SK-N-SH treated with all-trans-retinoic acid at 6 μM for 48 hours (cell line): ENCODE measurements around the gene PPP1CA.

Experiments used
- ATAC-seq: fragments of 200-7000 bp; cut with Tn5 transposase; 3 replicates; pipeline ENCODE4 v1.9.1; 2020; ENCODE audit warnings: mild to moderate bottlenecking, moderate library complexity
- ARNTL ChIP-seq: fragments of 450-650 bp; formaldehyde crosslinking; IDR thresholded peaks from 2 replicates; pipeline ENCODE4 v1.5.0; 2020; ENCODE audit warnings: low read depth, mild to moderate bottlenecking, moderate library complexity, borderline replicate concordance
- CSDC2 ChIP-seq: fragments of 250-450 bp; sonication (Bioruptor Pico); IDR thresholded peaks from 2 replicates; pipeline ENCODE4 v1.5.0; 2020; ENCODE audit warnings: mild to moderate bottlenecking, moderate library complexity
- ESRRG ChIP-seq: fragments of 250-450 bp; sonication (Bioruptor Pico); IDR thresholded peaks from 2 replicates; pipeline ENCODE4 v1.6.1; 2021; ENCODE audit warnings: mild to moderate bottlenecking
- GLIS3 ChIP-seq: fragments of 250-450 bp; sonication (Bioruptor Pico); IDR thresholded peaks from 2 replicates; pipeline ENCODE4 v1.5.0; 2020; ENCODE audit warnings: mild to moderate bottlenecking, moderate library complexity
- OSR1 ChIP-seq: fragments of 250-450 bp; sonication (Bioruptor Pico); IDR thresholded peaks from 2 replicates; pipeline ENCODE4 v1.8.0; 2022; ENCODE audit warnings: moderate library complexity, mild to moderate bottlenecking, inconsistent platforms
- PPARA ChIP-seq: fragments of 250-450 bp; sonication (Bioruptor Pico); IDR thresholded peaks from 2 replicates; pipeline ENCODE4 v1.5.0; 2020; ENCODE audit warnings: mild to moderate bottlenecking, borderline replicate concordance
- RARB ChIP-seq: fragments of 250-450 bp; sonication (Bioruptor Pico); IDR thresholded peaks from 2 replicates; pipeline ENCODE4 v1.8.0; 2021; ENCODE audit warnings: mild to moderate bottlenecking, moderate library complexity
- SNAI2 ChIP-seq: fragments of 250-450 bp; sonication (Bioruptor Pico); IDR thresholded peaks from 2 replicates; pipeline ENCODE4 v1.5.0; 2020; ENCODE audit warnings: mild to moderate bottlenecking, moderate library complexity
- TCF4 ChIP-seq: fragments of 250-450 bp; sonication (Bioruptor Pico); IDR thresholded peaks from 2 replicates; pipeline ENCODE4 v1.8.0; 2021; ENCODE audit warnings: mild to moderate bottlenecking, moderate library complexity, borderline replicate concordance
- TOX ChIP-seq: fragments of 250-450 bp; sonication (Bioruptor Pico); IDR thresholded peaks from 2 replicates; pipeline ENCODE4 v1.8.0; 2021; ENCODE audit warnings: mild to moderate bottlenecking, moderate library complexity, borderline replicate concordance
- ZC3H10 ChIP-seq: fragments of 250-450 bp; sonication (Bioruptor Pico); IDR thresholded peaks from 2 replicates; pipeline ENCODE4 v1.5.1; 2021; ENCODE audit warnings: mild to moderate bottlenecking, moderate library complexity
- ZFP3 ChIP-seq: fragments of 250-450 bp; sonication (Bioruptor Pico); IDR thresholded peaks from 2 replicates; pipeline ENCODE4 v1.5.0; 2020; ENCODE audit warnings: mild to moderate bottlenecking, moderate library complexity
- ZFP30 ChIP-seq: fragments of 450-650 bp; formaldehyde crosslinking; IDR thresholded peaks from 2 replicates; pipeline ENCODE4 v1.5.0; 2022; ENCODE audit warnings: mild to moderate bottlenecking, moderate library complexity
- ZNF565 ChIP-seq: fragments of 450-650 bp; formaldehyde crosslinking; conservative IDR thresholded peaks from 2 replicates; pipeline ENCODE4 v1.5.0; 2020; ENCODE audit warnings: low read depth, mild to moderate bottlenecking, moderate library complexity
- ZNF70 ChIP-seq: fragments of 450-650 bp; formaldehyde crosslinking; IDR thresholded peaks from 2 replicates; pipeline ENCODE4 v1.5.0; 2020; ENCODE audit warnings: mild to moderate bottlenecking, moderate library complexity
- ZNF8 ChIP-seq: fragments of 450-650 bp; formaldehyde crosslinking; IDR thresholded peaks from 2 replicates; pipeline ENCODE4 v1.5.0; 2020; ENCODE audit warnings: mild to moderate bottlenecking, moderate library complexity
- TF ChIP-seq, protein P1 (sequence below): fragments of 250-450 bp; sonication (Bioruptor Pico); IDR thresholded peaks from 2 replicates; pipeline ENCODE4 v1.8.0; 2021; ENCODE audit warnings: low read depth, mild to moderate bottlenecking, moderate library complexity, borderline replicate concordance
- TF ChIP-seq, protein P2 (sequence below): fragments of 250-450 bp; sonication (Bioruptor Pico); IDR thresholded peaks from 2 replicates; pipeline ENCODE4 v1.8.0; 2020; ENCODE audit warnings: mild to moderate bottlenecking, moderate library complexity, borderline replicate concordance
- TF ChIP-seq, protein P3 (sequence below): fragments of 250-450 bp; sonication (Bioruptor Pico); IDR thresholded peaks from 2 replicates; pipeline ENCODE4 v1.5.1; 2020; ENCODE audit warnings: low read depth, mild to moderate bottlenecking, moderate library complexity
- TF ChIP-seq, protein P4 (sequence below): fragments of 250-450 bp; sonication (Bioruptor Pico); IDR thresholded peaks from 2 replicates; pipeline ENCODE4 v1.5.0; 2020; ENCODE audit warnings: mild to moderate bottlenecking, moderate library complexity

The PPP1CA gene

DNA sequence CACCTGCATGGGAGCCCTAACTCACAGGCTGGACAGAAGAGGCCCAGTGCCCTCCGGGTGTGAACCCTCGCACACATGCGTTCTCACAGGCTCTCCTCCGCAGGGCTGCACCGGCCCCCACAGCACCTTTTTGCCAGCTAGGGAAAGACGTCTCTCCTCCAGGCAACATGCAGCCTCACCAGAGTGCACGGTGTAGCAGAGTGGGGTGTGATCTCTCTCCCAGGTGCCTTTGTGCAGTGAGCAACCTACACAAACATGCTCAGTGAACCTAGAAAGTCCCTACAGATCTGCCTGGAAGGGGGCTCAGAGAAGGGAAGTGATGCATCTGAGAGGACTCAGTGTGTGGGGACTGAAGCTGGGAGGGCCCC lies 10.1 kb upstream of the PPP1CA start:
- TF ChIP-seq ARNTL (CRISPR knock-in tag), result no peak
- TF ChIP-seq GLIS3, result no peak
- TF ChIP-seq, protein P1, sequence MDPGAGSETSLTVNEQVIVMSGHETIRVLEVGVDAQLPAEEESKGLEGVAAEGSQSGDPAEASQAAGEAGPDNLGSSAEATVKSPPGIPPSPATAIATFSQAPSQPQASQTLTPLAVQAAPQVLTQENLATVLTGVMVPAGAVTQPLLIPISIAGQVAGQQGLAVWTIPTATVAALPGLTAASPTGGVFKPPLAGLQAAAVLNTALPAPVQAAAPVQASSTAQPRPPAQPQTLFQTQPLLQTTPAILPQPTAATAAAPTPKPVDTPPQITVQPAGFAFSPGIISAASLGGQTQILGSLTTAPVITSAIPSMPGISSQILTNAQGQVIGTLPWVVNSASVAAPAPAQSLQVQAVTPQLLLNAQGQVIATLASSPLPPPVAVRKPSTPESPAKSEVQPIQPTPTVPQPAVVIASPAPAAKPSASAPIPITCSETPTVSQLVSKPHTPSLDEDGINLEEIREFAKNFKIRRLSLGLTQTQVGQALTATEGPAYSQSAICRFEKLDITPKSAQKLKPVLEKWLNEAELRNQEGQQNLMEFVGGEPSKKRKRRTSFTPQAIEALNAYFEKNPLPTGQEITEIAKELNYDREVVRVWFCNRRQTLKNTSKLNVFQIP (CRISPR knock-in tag), result no peak
- no peak for TF ChIP-seq ESRRG (CRISPR knock-in tag)
- no peak for TF ChIP-seq RARB (CRISPR knock-in tag)
- TF ChIP-seq, protein P2, sequence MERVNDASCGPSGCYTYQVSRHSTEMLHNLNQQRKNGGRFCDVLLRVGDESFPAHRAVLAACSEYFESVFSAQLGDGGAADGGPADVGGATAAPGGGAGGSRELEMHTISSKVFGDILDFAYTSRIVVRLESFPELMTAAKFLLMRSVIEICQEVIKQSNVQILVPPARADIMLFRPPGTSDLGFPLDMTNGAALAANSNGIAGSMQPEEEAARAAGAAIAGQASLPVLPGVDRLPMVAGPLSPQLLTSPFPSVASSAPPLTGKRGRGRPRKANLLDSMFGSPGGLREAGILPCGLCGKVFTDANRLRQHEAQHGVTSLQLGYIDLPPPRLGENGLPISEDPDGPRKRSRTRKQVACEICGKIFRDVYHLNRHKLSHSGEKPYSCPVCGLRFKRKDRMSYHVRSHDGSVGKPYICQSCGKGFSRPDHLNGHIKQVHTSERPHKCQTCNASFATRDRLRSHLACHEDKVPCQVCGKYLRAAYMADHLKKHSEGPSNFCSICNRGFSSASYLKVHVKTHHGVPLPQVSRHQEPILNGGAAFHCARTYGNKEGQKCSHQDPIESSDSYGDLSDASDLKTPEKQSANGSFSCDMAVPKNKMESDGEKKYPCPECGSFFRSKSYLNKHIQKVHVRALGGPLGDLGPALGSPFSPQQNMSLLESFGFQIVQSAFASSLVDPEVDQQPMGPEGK (CRISPR knock-in tag), result no peak
- TF ChIP-seq PPARA (CRISPR knock-in tag), result no peak
- TF ChIP-seq ZFP3 (CRISPR knock-in tag), result no peak
- no peak for TF ChIP-seq CSDC2 (CRISPR knock-in tag)
- TF ChIP-seq TCF4, result no peak
- no peak for TF ChIP-seq SNAI2 (CRISPR knock-in tag)
- TF ChIP-seq TOX (CRISPR knock-in tag), result no peak
- no peak for TF ChIP-seq ZFP30 (CRISPR knock-in tag)
- TF ChIP-seq ZNF8 (CRISPR knock-in tag), result no peak
- TF ChIP-seq, protein P3, sequence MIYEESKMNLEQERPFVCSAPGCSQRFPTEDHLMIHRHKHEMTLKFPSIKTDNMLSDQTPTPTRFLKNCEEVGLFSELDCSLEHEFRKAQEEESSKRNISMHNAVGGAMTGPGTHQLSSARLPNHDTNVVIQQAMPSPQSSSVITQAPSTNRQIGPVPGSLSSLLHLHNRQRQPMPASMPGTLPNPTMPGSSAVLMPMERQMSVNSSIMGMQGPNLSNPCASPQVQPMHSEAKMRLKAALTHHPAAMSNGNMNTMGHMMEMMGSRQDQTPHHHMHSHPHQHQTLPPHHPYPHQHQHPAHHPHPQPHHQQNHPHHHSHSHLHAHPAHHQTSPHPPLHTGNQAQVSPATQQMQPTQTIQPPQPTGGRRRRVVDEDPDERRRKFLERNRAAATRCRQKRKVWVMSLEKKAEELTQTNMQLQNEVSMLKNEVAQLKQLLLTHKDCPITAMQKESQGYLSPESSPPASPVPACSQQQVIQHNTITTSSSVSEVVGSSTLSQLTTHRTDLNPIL (CRISPR knock-in tag), result no peak
- no peak for TF ChIP-seq ZNF70 (CRISPR knock-in tag)
- TF ChIP-seq ZNF565, result no peak
- ATAC-seq, result no peak

DNA sequence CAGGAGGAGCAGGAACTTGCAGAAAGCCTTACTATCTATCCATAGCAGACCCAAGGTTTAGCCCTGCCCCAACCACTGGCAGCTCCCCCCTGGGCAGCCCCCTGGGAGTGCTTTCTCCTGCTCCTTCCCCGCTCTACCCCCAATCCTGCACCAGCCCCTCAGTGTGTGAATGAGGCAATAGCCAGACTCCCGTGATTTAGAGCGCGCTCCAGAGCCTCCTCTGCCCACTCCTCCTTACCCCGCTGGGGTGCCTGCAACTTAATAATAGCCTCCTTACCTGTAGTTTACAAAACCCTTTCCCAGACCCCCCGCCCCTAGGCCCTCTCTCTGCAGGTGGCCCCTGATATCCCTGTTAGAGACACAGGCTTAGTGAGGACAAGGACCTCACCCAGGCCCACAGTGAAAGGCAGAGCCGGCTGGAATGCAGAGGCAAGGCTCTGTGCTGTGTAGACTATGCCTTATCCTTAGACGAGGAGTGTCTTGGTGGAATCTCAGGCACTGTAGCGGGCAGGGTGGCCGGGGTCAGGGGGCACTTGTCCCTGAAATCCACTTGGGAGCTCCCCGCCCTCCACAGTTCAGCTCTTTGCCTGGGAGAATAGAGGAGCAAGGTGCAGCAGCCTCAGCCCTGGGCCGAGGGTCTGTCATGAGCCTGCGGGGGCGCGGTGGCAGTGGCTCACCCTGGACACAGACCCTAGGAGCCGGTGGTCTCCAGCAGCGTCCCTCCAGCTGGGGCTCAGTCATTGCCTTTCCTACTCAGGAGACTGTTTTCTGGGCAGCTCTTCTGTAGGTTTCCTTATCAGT lies 9.5 kb upstream of the PPP1CA start:
- ATAC-seq, result no peak
- TF ChIP-seq PPARA (CRISPR knock-in tag) (no peak), GLIS3 (no peak), ZNF8 (CRISPR knock-in tag) (no peak), ZNF565 (no peak), OSR1 (CRISPR knock-in tag) (no peak), ZNF70 (CRISPR knock-in tag) (no peak), ESRRG (CRISPR knock-in tag) (no peak), ZFP30 (CRISPR knock-in tag) (no peak)
- TF ChIP-seq, protein P4, sequence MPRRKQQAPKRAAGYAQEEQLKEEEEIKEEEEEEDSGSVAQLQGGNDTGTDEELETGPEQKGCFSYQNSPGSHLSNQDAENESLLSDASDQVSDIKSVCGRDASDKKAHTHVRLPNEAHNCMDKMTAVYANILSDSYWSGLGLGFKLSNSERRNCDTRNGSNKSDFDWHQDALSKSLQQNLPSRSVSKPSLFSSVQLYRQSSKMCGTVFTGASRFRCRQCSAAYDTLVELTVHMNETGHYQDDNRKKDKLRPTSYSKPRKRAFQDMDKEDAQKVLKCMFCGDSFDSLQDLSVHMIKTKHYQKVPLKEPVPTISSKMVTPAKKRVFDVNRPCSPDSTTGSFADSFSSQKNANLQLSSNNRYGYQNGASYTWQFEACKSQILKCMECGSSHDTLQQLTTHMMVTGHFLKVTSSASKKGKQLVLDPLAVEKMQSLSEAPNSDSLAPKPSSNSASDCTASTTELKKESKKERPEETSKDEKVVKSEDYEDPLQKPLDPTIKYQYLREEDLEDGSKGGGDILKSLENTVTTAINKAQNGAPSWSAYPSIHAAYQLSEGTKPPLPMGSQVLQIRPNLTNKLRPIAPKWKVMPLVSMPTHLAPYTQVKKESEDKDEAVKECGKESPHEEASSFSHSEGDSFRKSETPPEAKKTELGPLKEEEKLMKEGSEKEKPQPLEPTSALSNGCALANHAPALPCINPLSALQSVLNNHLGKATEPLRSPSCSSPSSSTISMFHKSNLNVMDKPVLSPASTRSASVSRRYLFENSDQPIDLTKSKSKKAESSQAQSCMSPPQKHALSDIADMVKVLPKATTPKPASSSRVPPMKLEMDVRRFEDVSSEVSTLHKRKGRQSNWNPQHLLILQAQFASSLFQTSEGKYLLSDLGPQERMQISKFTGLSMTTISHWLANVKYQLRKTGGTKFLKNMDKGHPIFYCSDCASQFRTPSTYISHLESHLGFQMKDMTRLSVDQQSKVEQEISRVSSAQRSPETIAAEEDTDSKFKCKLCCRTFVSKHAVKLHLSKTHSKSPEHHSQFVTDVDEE (CRISPR knock-in tag), result no peak

DNA sequence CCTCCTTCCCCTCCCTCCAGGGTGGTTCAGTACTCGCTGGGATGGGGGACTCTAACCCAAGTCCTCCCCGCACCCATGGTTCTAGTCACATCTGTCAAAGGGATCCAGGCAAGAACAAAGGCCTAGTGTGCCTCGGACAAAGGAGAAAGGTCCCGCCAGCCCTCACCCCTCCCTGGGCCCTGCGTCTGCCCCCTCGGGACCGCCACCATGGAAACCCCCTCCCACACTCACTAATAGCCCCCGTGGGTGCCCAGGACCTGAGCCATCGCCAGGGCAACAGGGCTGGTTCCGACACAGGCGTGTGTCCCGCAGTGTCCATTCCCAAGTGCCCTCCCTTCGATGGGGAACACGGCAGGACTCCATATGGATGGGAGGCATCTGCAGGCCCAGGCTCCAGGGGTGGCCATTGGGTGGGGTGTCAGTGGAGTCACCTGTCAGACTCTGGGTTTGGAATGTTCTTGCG lies 8.7 kb upstream of the PPP1CA start:
- ATAC-seq, result no peak
- TF ChIP-seq PPARA (CRISPR knock-in tag), result no peak
- TF ChIP-seq, protein P4 (CRISPR knock-in tag), result no peak
- TF ChIP-seq, protein P1 (CRISPR knock-in tag), result no peak
- no peak for TF ChIP-seq TOX (CRISPR knock-in tag)
- TF ChIP-seq, protein P3 (CRISPR knock-in tag), result no peak
- TF ChIP-seq ZFP3 (CRISPR knock-in tag), result no peak
- no peak for TF ChIP-seq GLIS3
- TF ChIP-seq ZFP30 (CRISPR knock-in tag), result no peak
- TF ChIP-seq CSDC2 (CRISPR knock-in tag), result no peak
- TF ChIP-seq ZNF565, result no peak
- no peak for TF ChIP-seq ZC3H10 (CRISPR knock-in tag)
- no peak for TF ChIP-seq ZNF8 (CRISPR knock-in tag)
- no peak for TF ChIP-seq ZNF70 (CRISPR knock-in tag)
